KMS-11 (cell line): ENCODE data around the gene FAM13C.

ENCODE experiments used
- H2AFZ ChIP-seq: fragments of 200-600 bp; sonication (generic); 2 replicates; pipeline ENCODE4 v1.6.1; 2016; ENCODE audit warnings: antibody characterized with exemption, mixed run types, low read depth
- H3K27ac ChIP-seq: fragments of 200-600 bp; sonication (generic); 2 replicates; pipeline ENCODE4 v1.6.1; 2016; ENCODE audit warnings: mild to moderate bottlenecking, mixed run types
- H3K27me3 ChIP-seq: fragments of 200-600 bp; sonication (generic); 2 replicates; pipeline ENCODE4 v1.6.1; 2017; ENCODE audit warnings: mild to moderate bottlenecking, low read depth, mixed run types, moderate library complexity; ENCODE audit not compliant: insufficient read depth
- H3K36me3 ChIP-seq: fragments of 200-600 bp; sonication (generic); 2 replicates; pipeline ENCODE4 v1.6.1; 2017; ENCODE audit warnings: mild to moderate bottlenecking, mixed run types; ENCODE audit not compliant: insufficient read depth
- H3K4me1 ChIP-seq: fragments of 200-600 bp; sonication (generic); 2 replicates; pipeline ENCODE4 v1.6.1; 2016; ENCODE audit warnings: mild to moderate bottlenecking, low read depth, mixed run types; ENCODE audit not compliant: poor library complexity, severe bottlenecking
- H3K4me2 ChIP-seq: fragments of 200-600 bp; sonication (generic); 2 replicates; pipeline ENCODE4 v1.7.0; 2016; ENCODE audit warnings: mild to moderate bottlenecking, mixed run types
- H3K4me3 ChIP-seq: fragments of 200-600 bp; sonication (generic); IDR thresholded peaks from 2 replicates; pipeline ENCODE4 v1.6.1; 2017; ENCODE audit warnings: low read depth, low read length, mixed read lengths; ENCODE audit not compliant: insufficient read depth
- H3K79me2 ChIP-seq: fragments of 200-600 bp; sonication (generic); 2 replicates; pipeline ENCODE4 v1.6.1; 2016; ENCODE audit warnings: low read depth, mixed run types; ENCODE audit not compliant: insufficient read depth
- H3K9ac ChIP-seq: fragments of 200-600 bp; sonication (generic); 2 replicates; pipeline ENCODE4 v1.6.1; 2016; ENCODE audit warnings: mild to moderate bottlenecking, mixed run types
- H4K20me1 ChIP-seq: fragments of 200-600 bp; sonication (generic); 2 replicates; pipeline ENCODE4 v1.6.1; 2016; ENCODE audit warnings: mild to moderate bottlenecking, mixed run types; ENCODE audit not compliant: insufficient read depth
- TF ChIP-seq, protein P1 (sequence below): fragments of 200-600 bp; sonication (generic); conservative IDR thresholded peaks from 2 replicates; pipeline ENCODE4 v1.6.1; 2017; ENCODE audit warnings: low read depth, mild to moderate bottlenecking, antibody characterized with exemption, low read length, moderate library complexity, mixed read lengths

FAM13C gene

DNA sequence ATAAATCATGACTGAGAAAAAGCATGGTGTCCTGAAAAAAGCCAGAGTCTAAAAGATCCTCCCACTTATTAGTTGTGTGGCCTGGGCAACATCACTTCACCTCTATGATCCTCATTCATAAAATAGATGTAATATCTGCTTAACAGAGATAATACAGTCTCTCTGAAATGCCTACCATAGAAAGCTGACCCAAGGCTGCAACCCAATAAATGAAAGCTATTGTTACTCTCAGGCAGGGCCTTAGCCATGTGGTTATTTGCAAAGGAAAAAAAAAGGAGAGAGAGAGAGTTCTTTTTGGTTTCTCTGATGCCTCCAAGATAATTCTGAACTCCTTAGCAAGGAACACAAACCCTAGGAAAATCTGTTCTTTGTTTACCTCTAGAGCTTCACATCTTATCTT is 7.9 kb downstream of the FAM13C start:
- Histone ChIP-seq H3K4me1 (no peaks in the 10 kb centered on the region), H3K4me3 (no peak overlapping the region)

DNA sequence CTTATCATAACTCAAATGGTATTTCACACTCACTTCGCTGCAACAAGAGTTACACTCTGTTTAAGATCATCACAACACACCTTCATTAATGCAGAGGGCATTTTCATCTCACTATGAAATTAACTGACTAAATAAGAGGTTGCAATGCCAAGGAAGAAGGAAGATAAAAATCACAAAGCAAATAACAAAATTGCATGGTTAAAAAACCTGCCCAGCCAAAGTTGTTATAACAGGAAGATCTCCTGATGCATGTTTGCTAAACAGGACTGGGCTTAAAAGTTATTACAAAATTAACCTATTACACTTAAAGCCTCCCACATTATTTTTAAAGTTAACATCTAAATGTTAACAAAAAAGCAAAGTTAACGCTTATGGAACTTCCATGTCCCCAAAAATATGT is 11.8 kb downstream of the FAM13C start:
- Histone ChIP-seq H4K20me1 (no peaks in the 10 kb centered on the region), H2AFZ (no peak overlapping the region), H3K4me1 (no peaks in the 10 kb centered on the region), H3K9ac (no peak overlapping the region), H3K27me3 (no peaks in the 10 kb centered on the region), H3K4me3 (no peak overlapping the region), H3K79me2 (no peaks in the 10 kb centered on the region), H3K36me3 (no peaks in the 10 kb centered on the region), H3K4me2 (no peak overlapping the region), H3K27ac (no peak overlapping the region)
- TF ChIP-seq, protein P1, sequence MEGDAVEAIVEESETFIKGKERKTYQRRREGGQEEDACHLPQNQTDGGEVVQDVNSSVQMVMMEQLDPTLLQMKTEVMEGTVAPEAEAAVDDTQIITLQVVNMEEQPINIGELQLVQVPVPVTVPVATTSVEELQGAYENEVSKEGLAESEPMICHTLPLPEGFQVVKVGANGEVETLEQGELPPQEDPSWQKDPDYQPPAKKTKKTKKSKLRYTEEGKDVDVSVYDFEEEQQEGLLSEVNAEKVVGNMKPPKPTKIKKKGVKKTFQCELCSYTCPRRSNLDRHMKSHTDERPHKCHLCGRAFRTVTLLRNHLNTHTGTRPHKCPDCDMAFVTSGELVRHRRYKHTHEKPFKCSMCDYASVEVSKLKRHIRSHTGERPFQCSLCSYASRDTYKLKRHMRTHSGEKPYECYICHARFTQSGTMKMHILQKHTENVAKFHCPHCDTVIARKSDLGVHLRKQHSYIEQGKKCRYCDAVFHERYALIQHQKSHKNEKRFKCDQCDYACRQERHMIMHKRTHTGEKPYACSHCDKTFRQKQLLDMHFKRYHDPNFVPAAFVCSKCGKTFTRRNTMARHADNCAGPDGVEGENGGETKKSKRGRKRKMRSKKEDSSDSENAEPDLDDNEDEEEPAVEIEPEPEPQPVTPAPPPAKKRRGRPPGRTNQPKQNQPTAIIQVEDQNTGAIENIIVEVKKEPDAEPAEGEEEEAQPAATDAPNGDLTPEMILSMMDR: no peak

More for the DNA sequence above, 7.9 kb downstream of the FAM13C start:
- Histone ChIP-seq H3K9ac (no peak overlapping the region), H3K4me2 (no peak overlapping the region), H4K20me1 (no peaks in the 10 kb centered on the region), H3K79me2 (no peaks in the 10 kb centered on the region), H3K27ac (no peak overlapping the region), H3K27me3 (no peaks in the 10 kb centered on the region), H3K36me3 (no peaks in the 10 kb centered on the region), H2AFZ (no peak overlapping the region)
- TF ChIP-seq, protein P1: no peak

DNA sequence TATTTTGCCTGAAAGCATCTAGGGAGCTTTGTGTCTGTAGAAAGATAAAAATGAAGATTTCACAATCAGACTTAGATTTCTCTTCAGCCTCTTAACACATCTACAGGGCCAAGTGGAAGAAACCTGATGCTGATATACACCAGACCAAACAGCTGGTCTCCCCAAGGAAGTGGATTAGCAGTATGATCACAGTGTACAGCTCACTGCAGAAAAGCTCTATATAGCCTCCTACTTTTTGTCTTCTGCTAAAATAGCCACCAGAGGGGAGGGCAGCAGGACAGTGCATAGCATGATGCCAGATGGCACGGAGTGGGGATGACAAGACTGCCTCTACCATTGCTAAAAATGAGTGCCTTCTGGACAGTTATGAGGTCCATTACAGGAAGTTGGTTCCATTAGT is 16.0 kb downstream of the FAM13C start:
- H3K27me3 ChIP-seq: no peaks in the 10 kb centered on the region
- TF ChIP-seq, protein P1: no peak
- H3K4me1 ChIP-seq: no peaks in the 10 kb centered on the region
- no peak overlapping the region for H3K27ac ChIP-seq
- H3K4me3 ChIP-seq: no peak overlapping the region
- no peak overlapping the region for H2AFZ ChIP-seq
- H3K36me3 ChIP-seq: no peaks in the 10 kb centered on the region
- no peak overlapping the region for H3K4me2 ChIP-seq
- H3K9ac ChIP-seq: no peak overlapping the region
- H4K20me1 ChIP-seq: no peaks in the 10 kb centered on the region
- no peaks in the 10 kb centered on the region for H3K79me2 ChIP-seq

DNA sequence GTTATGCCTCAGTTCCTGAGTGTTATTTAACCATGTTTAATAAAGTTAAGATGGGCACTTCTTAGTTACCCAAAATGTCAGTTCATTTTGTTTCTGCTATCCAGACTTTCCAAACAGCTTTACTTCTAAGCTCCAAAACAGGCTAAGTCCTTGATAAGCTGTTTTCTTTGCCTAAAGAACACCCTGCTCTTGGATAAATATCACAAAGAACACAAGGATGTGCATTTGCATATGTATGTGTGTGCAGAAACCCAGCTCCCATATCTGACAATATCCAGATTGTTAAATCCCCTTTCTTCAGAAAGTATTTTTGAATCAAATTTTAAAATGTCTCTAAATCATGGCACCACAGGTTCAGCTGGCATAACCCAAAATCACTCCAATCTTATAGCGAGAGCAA is 19.6 kb downstream of the FAM13C start:
- Histone ChIP-seq H3K27ac (no peak overlapping the region), H3K4me1 (no peaks in the 10 kb centered on the region), H3K27me3 (no peaks in the 10 kb centered on the region), H3K79me2 (no peaks in the 10 kb centered on the region), H4K20me1 (no peaks in the 10 kb centered on the region), H3K36me3 (no peaks in the 10 kb centered on the region), H3K9ac (no peak overlapping the region), H3K4me2 (no peak overlapping the region), H3K4me3 (no peak overlapping the region), H2AFZ (no peak overlapping the region)
- TF ChIP-seq, protein P1: no peak
